Smooth muscle cell of the umbilical artery (primary cell): ENCODE results near the gene ABHD11. TPM values are rescaled to one million over a fixed set of nuclear protein-coding genes. Genes with fewer than 3 reads are reported as not detected.

Experiments
- total RNA-seq: library from RNA; depleted of rRNA; stranded (reverse); fragments of >200 nt; gene quantifications from 2 replicates; pipeline ENCODE4 v1.2.3, GENCODE V29; 2014

ABHD11 gene
- total RNA-seq, result 4.5 and 6.6 TPM in 2 replicates

GRCh38 chr7:73738612-73739386 is at the start of gene ABHD11:
Gene ABHD11 (minus strand): TSS chr7:73738802. CDS start chr7:73738770, 32 bp downstream.

GRCh38 chr7:73770002-73770859 is 31.6 kb upstream of the ABHD11 start, which contains the start of gene CLDN3:
Gene CLDN3 (minus strand): TSS chr7:73770270. CDS start chr7:73770049, 221 bp downstream.

GRCh38 chr7:73718905-73719805 is 19.4 kb downstream of the ABHD11 start, which contains the start of gene STX1A:
Gene STX1A (minus strand): TSS chr7:73719669. CDS start chr7:73719631, 38 bp downstream.

Other genes with a start within 250 kb of the ABHD11 start
- gene BAZ1B, start 216.5 kb downstream of the ABHD11 start, total RNA-seq, result 48.7 and 66.7 TPM in 2 replicates
- gene BCL7B, start 181.1 kb downstream of the ABHD11 start, total RNA-seq, result 14.8 and 18.6 TPM in 2 replicates
- 114 and 120 TPM in 2 replicates for gene TBL2, start 160.2 kb downstream of the ABHD11 start, total RNA-seq
- not detected in 2 replicates for gene MLXIPL, start 114.3 kb downstream of the ABHD11 start, total RNA-seq
- gene VPS37D, start 71.0 kb downstream of the ABHD11 start, total RNA-seq, result 3.0 and 5.9 TPM in 2 replicates
- 2.3 and 2.4 TPM in 2 replicates for gene DNAJC30, start 55.3 kb downstream of the ABHD11 start, total RNA-seq
- gene BUD23, start 55.2 kb downstream of the ABHD11 start, total RNA-seq, result 40.6 and 54.0 TPM in 2 replicates
- gene STX1A, start 19.1 kb downstream of the ABHD11 start, total RNA-seq, result 13.1 and 49.6 TPM in 2 replicates
- gene CLDN3, start 31.5 kb upstream of the ABHD11 start, total RNA-seq, result not detected in 2 replicates
- gene CLDN4, start 92.2 kb upstream of the ABHD11 start, total RNA-seq, result 0.89 and 7.7 TPM in 2 replicates
- gene METTL27, start 103.7 kb upstream of the ABHD11 start, total RNA-seq, result 5.0 and 9.6 TPM in 2 replicates
- gene TMEM270, start 122.4 kb upstream of the ABHD11 start, total RNA-seq, result not detected in 2 replicates